ENCODE data around the gene VDAC1. TPM values are rescaled to one million over a fixed set of nuclear protein-coding genes. Genes with fewer than 3 reads are reported as not detected.

Gene VDAC1
- total and polyA plus RNA-seq, 2 donors (not counting 3 experiments of a cell fraction or from before 2014, with no cell fraction given) = 116 to 247 TPM

DNA sequence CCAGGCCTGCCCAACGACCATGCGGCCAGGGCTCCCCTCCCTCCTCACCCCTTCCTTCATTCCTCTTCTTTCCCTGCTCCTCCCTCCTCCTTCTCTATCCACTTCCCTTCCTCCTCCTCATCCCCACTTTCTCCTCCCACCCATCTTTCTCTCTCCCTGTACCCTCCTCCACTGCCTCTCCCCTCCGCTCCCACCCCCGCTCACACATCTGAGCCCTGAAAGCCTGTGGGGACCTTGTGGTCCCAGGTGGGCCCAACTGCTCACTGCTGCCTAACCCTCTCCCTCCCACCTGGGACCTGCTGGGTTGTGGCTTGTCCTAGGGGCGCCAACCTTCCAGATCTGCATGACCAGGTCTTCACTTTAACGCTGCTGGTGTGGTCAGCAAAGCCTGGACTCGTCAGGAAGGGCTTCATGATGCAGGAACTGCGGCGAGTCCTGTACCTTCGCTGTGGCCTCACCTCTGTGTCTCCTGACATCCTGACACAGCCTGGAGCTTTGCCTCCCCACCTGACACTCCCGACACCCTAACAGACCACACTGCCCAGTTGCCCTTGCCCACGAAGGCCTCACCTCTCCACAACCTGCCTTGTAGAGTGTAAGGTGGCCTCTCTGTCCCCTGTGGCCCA, 71.0 kb downstream of the VDAC1 start:
- no peaks in the 10 kb centered on the region for H3K79me2 ChIP-seq (ENCODE audit: control insufficient read depth, insufficient read depth, low read length)
- H3K9me3 ChIP-seq (replicated peaks; ENCODE audit: control insufficient read depth, insufficient read depth, low read length) = no peaks in the 10 kb centered on the region
- DNase-seq (ENCODE audit: low read depth, low spot score) (no peak), FAIRE-seq (no peak)
- ChIA-PET POLR2A (no interaction called here), CTCF (no interaction called here)
- no peaks in the 10 kb centered on the region for H3K36me3 ChIP-seq (ENCODE audit: control insufficient read depth in 2 of 2, extremely low read depth in 1 of 2, insufficient read depth in 2 of 2, low read length in 2 of 2)
- no peak overlapping the region for H3K27ac ChIP-seq (ENCODE audit: insufficient read depth, low read depth, low read length)
- no peak for TF ChIP-seq POLR2A (IDR thresholded peaks at IDR 0.05; ENCODE audit: low read depth, low read length)
- no peak for TF ChIP-seq FOS (IDR thresholded peaks at IDR 0.05; ENCODE audit: borderline replicate concordance, insufficient read depth, low read length)
- TF ChIP-seq GATA2 (IDR thresholded peaks at IDR 0.05; ENCODE audit: insufficient read depth, insufficient read length, low read depth, low read length) = no peak
- no peak for TF ChIP-seq MYC (IDR thresholded peaks at IDR 0.05; ENCODE audit: low read depth, low read length)
- TF ChIP-seq, protein P1, sequence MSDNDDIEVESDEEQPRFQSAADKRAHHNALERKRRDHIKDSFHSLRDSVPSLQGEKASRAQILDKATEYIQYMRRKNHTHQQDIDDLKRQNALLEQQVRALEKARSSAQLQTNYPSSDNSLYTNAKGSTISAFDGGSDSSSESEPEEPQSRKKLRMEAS (IDR thresholded peaks at IDR 0.05; ENCODE audit: insufficient read depth, insufficient read length) = no peak
- no peak for TF ChIP-seq POLR2AphosphoS5 (IDR thresholded peaks at IDR 0.05; ENCODE audit: insufficient read depth, low read depth, low read length)
- TF ChIP-seq, protein P2, sequence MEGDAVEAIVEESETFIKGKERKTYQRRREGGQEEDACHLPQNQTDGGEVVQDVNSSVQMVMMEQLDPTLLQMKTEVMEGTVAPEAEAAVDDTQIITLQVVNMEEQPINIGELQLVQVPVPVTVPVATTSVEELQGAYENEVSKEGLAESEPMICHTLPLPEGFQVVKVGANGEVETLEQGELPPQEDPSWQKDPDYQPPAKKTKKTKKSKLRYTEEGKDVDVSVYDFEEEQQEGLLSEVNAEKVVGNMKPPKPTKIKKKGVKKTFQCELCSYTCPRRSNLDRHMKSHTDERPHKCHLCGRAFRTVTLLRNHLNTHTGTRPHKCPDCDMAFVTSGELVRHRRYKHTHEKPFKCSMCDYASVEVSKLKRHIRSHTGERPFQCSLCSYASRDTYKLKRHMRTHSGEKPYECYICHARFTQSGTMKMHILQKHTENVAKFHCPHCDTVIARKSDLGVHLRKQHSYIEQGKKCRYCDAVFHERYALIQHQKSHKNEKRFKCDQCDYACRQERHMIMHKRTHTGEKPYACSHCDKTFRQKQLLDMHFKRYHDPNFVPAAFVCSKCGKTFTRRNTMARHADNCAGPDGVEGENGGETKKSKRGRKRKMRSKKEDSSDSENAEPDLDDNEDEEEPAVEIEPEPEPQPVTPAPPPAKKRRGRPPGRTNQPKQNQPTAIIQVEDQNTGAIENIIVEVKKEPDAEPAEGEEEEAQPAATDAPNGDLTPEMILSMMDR (IDR thresholded peaks at IDR 0.05; ENCODE audit: extremely low read depth in 1 of 2, insufficient read depth in 1 of 2, low read depth in 1 of 2, low read length in 2 of 2) = no peak
- no peak for TF ChIP-seq EZH2 (IDR thresholded peaks at IDR 0.05; ENCODE audit: borderline replicate concordance, low read depth, low read length, severe bottlenecking)
- no peak for TF ChIP-seq JUN (IDR thresholded peaks at IDR 0.05; ENCODE audit: borderline replicate concordance, insufficient read depth, insufficient read length, low read depth)
- intact Hi-C loops (cut with micrococcal nuclease) = no loop called here
- no peak overlapping the region for H3K4me2 ChIP-seq (ENCODE audit: insufficient read depth, low read length)
- no TSS peak for BruUV-seq (replicated peaks)
- H3K4me3 ChIP-seq (replicated peaks in 1 of 3; ENCODE audit: insufficient read depth in 1 of 3, low read depth in 1 of 3, low read length in 3 of 3) = no peak overlapping the region
- H2AFZ ChIP-seq (ENCODE audit: low read depth, low read length) = no peak overlapping the region
- H3K27me3 ChIP-seq (ENCODE audit: control insufficient read depth in 2 of 2, insufficient read depth in 2 of 2, low read length in 2 of 2) = no peaks in the 10 kb centered on the region
- peaks cover 3% of the 10 kb centered on the region for H3K4me1 ChIP-seq (ENCODE audit: control insufficient read depth, extremely low read depth, insufficient read depth, low read length)
- dilution Hi-C loops (cut with MboI; ENCODE audit: extremely low pct_ligation_motif_present, low sequenced_read_pairs) = no loop called here
- no peaks in the 10 kb centered on the region for H4K20me1 ChIP-seq (replicated peaks; ENCODE audit: control insufficient read depth, extremely low read depth, insufficient read depth, low read length)
- no peak overlapping the region for H3K9ac ChIP-seq (replicated peaks; ENCODE audit: extremely low read depth, insufficient read depth, low read length)
- H3K9me1 ChIP-seq (replicated peaks; ENCODE audit: control insufficient read depth, extremely low read depth, insufficient read depth, low read length) = no peaks in the 10 kb centered on the region

All from endothelial cell of umbilical vein (primary cell).